ENCODE data around the gene PRRT1B. TPM values are rescaled to one million over a fixed set of nuclear protein-coding genes. Genes with fewer than 3 reads are reported as not detected.

The PRRT1B gene
- total RNA-seq, 4 donors from 2014 or later, result not detected

DNA sequence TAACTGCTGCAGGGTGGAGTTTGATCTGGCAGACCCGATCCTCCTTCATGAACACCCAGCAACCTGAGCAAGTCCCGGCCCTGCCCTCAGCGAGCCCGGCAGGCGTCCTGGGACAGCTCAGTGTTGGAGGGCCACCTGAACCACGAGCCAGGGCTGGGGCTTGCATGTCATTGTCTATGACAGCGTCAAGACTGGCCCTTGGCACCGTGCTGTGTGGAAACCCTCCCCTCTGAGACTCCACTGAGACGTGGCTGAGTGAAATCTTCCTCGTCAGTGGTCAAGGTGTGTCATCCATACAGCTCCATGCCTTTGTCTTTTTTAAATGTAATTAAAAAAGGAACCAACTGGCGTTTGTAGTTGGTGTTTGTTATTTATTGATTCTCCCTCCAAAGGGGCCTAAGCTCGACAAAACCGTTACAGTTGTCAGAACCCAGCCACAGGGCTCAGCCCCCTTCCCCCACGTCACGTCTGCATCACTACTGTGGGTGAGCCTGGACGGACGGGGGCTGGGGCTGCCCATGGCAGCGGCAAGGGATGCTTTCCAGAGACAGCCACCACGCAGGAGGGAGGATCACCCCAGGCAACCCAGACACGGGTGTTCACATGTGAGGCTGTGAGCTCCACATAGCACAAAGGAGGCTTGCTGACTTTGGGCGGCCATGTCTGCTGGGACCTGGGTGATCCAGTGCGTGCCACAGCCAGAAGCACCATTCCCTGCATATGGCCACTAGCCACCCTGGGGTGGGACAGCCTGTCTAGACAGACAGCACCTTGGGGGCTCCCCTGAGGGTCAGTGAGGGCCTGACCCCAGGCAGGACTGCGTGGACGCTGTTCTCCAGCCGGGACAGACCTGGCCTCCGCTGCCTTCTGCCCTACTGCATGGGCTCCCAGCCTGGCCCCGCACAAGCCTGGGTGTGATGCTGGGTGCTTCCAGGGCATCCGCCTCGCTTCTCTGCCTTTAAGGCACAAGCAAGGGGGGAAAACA is 21.6 kb upstream of the PRRT1B start:
- Histone ChIP-seq H3K27ac (no peak overlapping the region), H3K36me3 (peaks cover 0 to 100% of the 10 kb centered on the region in 2 donors)
- 67 to 92% methylated on average over 4 to 7 of the region's 29 CpGs for WGBS, 2 donors (ENCODE audit: low coverage in 1 of 2)

DNA sequence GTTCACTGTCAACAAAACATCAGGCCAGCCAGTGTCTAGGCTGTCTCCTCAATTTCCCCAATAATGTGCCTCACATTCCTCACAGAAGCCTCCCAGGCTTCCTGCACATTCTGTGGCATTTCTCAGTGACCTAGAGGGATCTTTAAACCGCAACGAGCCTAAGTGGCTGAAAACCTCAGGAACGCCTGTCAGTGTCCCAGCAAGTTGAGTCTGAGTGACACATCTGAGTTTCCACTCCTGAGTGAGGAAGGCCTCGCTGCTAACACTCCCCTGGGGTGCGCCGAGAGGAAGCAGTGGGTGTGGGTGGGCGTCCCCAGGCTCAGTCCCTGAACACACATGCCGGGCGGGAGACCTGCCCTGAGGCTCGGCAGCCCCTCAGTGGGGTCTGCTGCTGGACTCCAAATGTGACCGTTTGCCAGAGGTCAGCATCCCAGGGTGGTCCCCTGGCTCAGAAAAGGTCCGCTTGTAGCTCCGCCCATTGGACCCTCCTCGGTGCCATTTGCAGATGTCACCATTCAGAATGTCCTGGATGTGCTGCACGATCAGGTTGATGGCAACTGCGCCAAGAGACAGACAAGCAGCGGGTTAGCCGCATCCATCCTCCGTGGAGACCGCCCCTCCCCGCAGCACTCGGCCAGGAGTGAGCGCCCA is 20.5 kb upstream of the PRRT1B start:
- Histone ChIP-seq H3K9me3 (no peaks in the 10 kb centered on the region), H3K27me3 (no peaks in the 10 kb centered on the region), H3K36me3 (peaks cover 0 to 100% of the 10 kb centered on the region in 2 donors), H3K4me3 (no peak overlapping the region), H3K4me1 (peaks cover 0 to 7% (median 2%) of the 10 kb centered on the region in 3 donors), H3K27ac (no peak overlapping the region)
- TF ChIP-seq POLR2AphosphoS5 (IDR thresholded peaks at IDR 0.05) (no peak), EP300 (IDR thresholded peaks at IDR 0.05) (no peak), POLR2A (IDR thresholded peaks at IDR 0.05) (no peak)
- TF ChIP-seq, protein P1, sequence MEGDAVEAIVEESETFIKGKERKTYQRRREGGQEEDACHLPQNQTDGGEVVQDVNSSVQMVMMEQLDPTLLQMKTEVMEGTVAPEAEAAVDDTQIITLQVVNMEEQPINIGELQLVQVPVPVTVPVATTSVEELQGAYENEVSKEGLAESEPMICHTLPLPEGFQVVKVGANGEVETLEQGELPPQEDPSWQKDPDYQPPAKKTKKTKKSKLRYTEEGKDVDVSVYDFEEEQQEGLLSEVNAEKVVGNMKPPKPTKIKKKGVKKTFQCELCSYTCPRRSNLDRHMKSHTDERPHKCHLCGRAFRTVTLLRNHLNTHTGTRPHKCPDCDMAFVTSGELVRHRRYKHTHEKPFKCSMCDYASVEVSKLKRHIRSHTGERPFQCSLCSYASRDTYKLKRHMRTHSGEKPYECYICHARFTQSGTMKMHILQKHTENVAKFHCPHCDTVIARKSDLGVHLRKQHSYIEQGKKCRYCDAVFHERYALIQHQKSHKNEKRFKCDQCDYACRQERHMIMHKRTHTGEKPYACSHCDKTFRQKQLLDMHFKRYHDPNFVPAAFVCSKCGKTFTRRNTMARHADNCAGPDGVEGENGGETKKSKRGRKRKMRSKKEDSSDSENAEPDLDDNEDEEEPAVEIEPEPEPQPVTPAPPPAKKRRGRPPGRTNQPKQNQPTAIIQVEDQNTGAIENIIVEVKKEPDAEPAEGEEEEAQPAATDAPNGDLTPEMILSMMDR (IDR thresholded peaks at IDR 0.05), result no peak
- WGBS, 2 donors (ENCODE audit: low coverage in 1 of 2), result 93 to 100% methylated on average over 2 to 6 of the region's 23 CpGs
- no peak for ATAC-seq

More for the DNA sequence above, 21.6 kb upstream of the PRRT1B start:
- no peak for ATAC-seq
- Histone ChIP-seq H3K4me1 (no peaks in the 10 kb centered on the region), H3K27me3 (no peaks in the 10 kb centered on the region), H3K9me3 (no peaks in the 10 kb centered on the region), H3K4me3 (no peak overlapping the region)
- TF ChIP-seq, protein P1 (IDR thresholded peaks at IDR 0.05), result no peak
- TF ChIP-seq POLR2AphosphoS5 (IDR thresholded peaks at IDR 0.05) (no peak), EP300 (IDR thresholded peaks at IDR 0.05) (no peak), POLR2A (IDR thresholded peaks at IDR 0.05) (no peak)

DNA sequence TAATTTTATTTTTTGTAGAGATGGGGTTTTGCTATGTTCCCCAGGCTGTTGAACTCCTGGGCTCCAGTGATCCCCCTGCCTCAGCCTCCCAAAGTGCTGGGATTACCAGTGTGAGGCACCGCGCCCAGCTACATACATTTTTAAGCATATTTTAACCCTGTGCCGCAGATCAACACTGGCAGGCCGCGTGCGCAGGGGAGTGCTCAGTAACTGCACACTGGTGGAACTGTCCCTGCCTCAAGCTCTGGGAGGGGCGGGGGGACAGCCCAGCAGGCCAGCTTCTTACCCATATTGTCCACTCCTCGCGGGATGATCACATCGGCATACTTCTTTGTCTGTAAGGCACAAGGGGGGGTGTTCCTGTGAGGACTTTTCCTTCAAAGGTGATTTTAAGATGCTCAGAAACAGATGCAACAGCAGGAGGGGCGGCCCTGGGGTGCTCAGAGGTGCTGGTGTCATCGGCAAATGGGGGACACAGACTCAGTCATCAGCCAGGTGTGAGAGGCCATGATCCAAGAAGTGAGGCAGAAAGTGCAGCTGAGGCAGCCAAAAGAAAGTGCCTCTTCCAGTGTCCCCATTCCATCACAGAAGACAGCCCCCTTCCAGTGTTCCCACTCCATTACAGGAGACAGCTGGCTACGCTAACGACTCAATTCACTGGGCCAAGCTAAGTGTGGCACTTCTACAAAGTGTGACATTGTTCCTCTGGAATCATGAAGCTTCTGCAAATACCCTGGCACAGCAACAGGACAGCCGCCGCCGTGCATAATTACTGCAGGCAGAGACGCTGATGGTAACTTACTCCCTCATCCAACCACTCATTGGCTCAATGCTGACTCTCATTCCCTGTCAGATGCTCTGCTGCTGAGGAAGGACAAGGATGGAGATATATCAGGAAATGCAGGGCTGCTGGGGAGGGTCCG is 19.4 kb upstream of the PRRT1B start:
- TF ChIP-seq, protein P1 (IDR thresholded peaks at IDR 0.05), result no peak
- TF ChIP-seq POLR2A (IDR thresholded peaks at IDR 0.05) (no peak), POLR2AphosphoS5 (IDR thresholded peaks at IDR 0.05) (no peak), EP300 (IDR thresholded peaks at IDR 0.05) (no peak)
- peaks cover 0 to 92% of the 10 kb centered on the region in 2 donors for H3K36me3 ChIP-seq
- no peaks in the 10 kb centered on the region for H3K9me3 ChIP-seq
- no peaks in the 10 kb centered on the region for H3K27me3 ChIP-seq
- no peak overlapping the region for H3K4me3 ChIP-seq
- H3K27ac ChIP-seq, result no peak overlapping the region
- 74 to 89% methylated on average over 6 to 8 of the region's 19 CpGs for WGBS, 2 donors (ENCODE audit: low coverage in 1 of 2)
- ATAC-seq, result no peak
- peaks cover 0 to 16% (median 7%) of the 10 kb centered on the region in 3 donors for H3K4me1 ChIP-seq

DNA sequence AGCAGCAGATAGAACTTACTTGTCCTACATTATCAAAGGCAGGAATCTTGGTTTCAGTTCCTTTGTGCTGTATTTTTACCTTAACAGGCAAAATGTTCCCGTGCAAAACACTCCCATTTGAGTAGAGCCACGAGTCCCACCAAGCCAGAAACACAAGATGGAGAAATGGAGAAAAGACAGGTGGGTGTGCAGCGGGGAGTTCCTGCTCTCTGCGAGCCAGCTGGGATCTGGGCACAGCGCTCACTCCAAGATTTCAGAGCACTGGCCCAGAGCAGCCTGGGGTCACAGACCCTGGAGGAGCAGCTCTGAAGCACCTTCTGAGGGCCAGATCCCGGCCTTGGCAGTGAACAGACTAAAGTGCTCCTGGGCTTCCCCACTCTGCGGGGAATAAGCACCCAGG is 17.1 kb upstream of the PRRT1B start:
- Histone ChIP-seq H3K9me3 (no peaks in the 10 kb centered on the region), H3K36me3 (peaks cover 0 to 69% of the 10 kb centered on the region in 2 donors), H3K27me3 (no peaks in the 10 kb centered on the region), H3K4me1 (peaks cover 0 to 21% (median 12%) of the 10 kb centered on the region in 3 donors), H3K4me3 (no peak overlapping the region), H3K27ac (no peak overlapping the region)
- 98 to 100% methylated on average over 1 to 5 of the region's 7 CpGs for WGBS, 2 donors (ENCODE audit: low coverage in 1 of 2)
- no peak for ATAC-seq
- TF ChIP-seq EP300 (IDR thresholded peaks at IDR 0.05) (no peak), POLR2A (IDR thresholded peaks at IDR 0.05) (no peak), POLR2AphosphoS5 (IDR thresholded peaks at IDR 0.05) (no peak)
- TF ChIP-seq, protein P1 (IDR thresholded peaks at IDR 0.05), result no peak

Measured in gastroesophageal sphincter (tissue), 4 donors.